Measurements from ENCODE around the gene ABTB2.

- TF ChIP-seq RAD21 (conservative IDR thresholded peaks at IDR 0.05) (peak; percentile 49), CTCF (IDR thresholded peaks at IDR 0.05; ENCODE audit: poor library complexity, severe bottlenecking) (peak; percentile 47), POLR2AphosphoS5 (IDR thresholded peaks at IDR 0.05) (no peak), EP300 (conservative IDR thresholded peaks at IDR 0.05; ENCODE audit: poor library complexity, severe bottlenecking) (no peak), EZH2 (IDR thresholded peaks at IDR 0.05; ENCODE audit: borderline replicate concordance, insufficient read depth, low read length, poor library complexity, severe bottlenecking) (no peak), REST (IDR thresholded peaks at IDR 0.05; ENCODE audit: borderline replicate concordance) (no peak), MXI1 (conservative IDR thresholded peaks at IDR 0.05; ENCODE audit: poor library complexity, severe bottlenecking) (no peak), TAF1 (IDR thresholded peaks at IDR 0.05; ENCODE audit: low read depth) (no peak), SMC3 (conservative IDR thresholded peaks at IDR 0.05; ENCODE audit: poor library complexity) (peak; percentile 60)
Measured at GRCh38 chr11:34149786-34150185, 208.0 kb downstream of the ABTB2 start.

Data from neural cell (in vitro differentiated cells).